ENCODE results near the gene TSFM. TPM values are rescaled to one million over a fixed set of nuclear protein-coding genes. Genes with fewer than 3 reads are reported as not detected.

Gene TSFM
- total and polyA plus RNA-seq, 4 donors: 17.1 to 40.0 (median 26.0) TPM

GRCh38 chr12:57749061-57749460 is 33.5 kb upstream of the TSFM start:
- H3K9me3 ChIP-seq (ENCODE audit: control insufficient read depth in 4 of 4, insufficient read depth in 3 of 4, low read length in 3 of 4): no peaks in the 10 kb centered on the region
- WGBS, 2 donors: 90 to 93% methylated on average over 5 of the region's 5 CpGs
- H3K27me3 ChIP-seq (ENCODE audit: control insufficient read depth in 3 of 3, insufficient read depth in 3 of 3, low read length in 2 of 3): no peaks in the 10 kb centered on the region
- H3K36me3 ChIP-seq (ENCODE audit: control insufficient read depth in 4 of 4, insufficient read depth in 4 of 4, low read length in 4 of 4): peaks cover 9 to 33% (median 24%) of the 10 kb centered on the region in 4 donors
- DNase-seq (no peak), ATAC-seq (ENCODE audit: insufficient read depth, low FRiP score) (no peak)
- no peak overlapping the region for H3K9ac ChIP-seq (ENCODE audit: insufficient read depth in 1 of 2, low read length in 2 of 2)
- H3K4me1 ChIP-seq (ENCODE audit: control insufficient read depth in 5 of 5, insufficient read depth in 5 of 5, low read length in 5 of 5): peaks cover 2 to 38% (median 13%) of the 10 kb centered on the region in 5 donors
- H3K4me3 ChIP-seq: no peak overlapping the region
- H3K27ac ChIP-seq (ENCODE audit: low read depth in 1 of 2, low read length in 1 of 2): no peak overlapping the region
- no peak for TF ChIP-seq CTCF (IDR thresholded peaks at IDR 0.05; ENCODE audit: control extremely low read depth, extremely low read depth)

- no peak for ATAC-seq (ENCODE audit: insufficient read depth, low FRiP score)
- H3K27ac ChIP-seq (ENCODE audit: low read depth in 1 of 2, low read length in 1 of 2): peak overlapping the region; percentile 82 to 95
- no peaks in the 10 kb centered on the region for H3K9me3 ChIP-seq (ENCODE audit: control insufficient read depth in 4 of 4, insufficient read depth in 3 of 4, low read length in 3 of 4)
- no peak for DNase-seq
- 87 to 92% methylated on average over 15 of the region's 15 CpGs for WGBS, 2 donors
- no peaks in the 10 kb centered on the region for H3K27me3 ChIP-seq (ENCODE audit: control insufficient read depth in 3 of 3, insufficient read depth in 3 of 3, low read length in 2 of 3)
- no peak for TF ChIP-seq CTCF (IDR thresholded peaks at IDR 0.05; ENCODE audit: control extremely low read depth, extremely low read depth)
- peaks cover 2 to 34% (median 9%) of the 10 kb centered on the region in 5 donors for H3K4me1 ChIP-seq (ENCODE audit: control insufficient read depth in 5 of 5, insufficient read depth in 5 of 5, low read length in 5 of 5)
- H3K9ac ChIP-seq (ENCODE audit: insufficient read depth in 1 of 2, low read length in 2 of 2): peak overlapping the region; percentile 91 to 96
- peaks cover 9 to 33% (median 24%) of the 10 kb centered on the region in 4 donors for H3K36me3 ChIP-seq (ENCODE audit: control insufficient read depth in 4 of 4, insufficient read depth in 4 of 4, low read length in 4 of 4)
- peak overlapping the region; percentile 62 for H3K4me3 ChIP-seq
Measured at GRCh38 chr12:57750561-57751431, 31.8 kb upstream of the TSFM start.

GRCh38 chr12:57751432-57751787 is 31.2 kb upstream of the TSFM start:
- Histone ChIP-seq H3K9me3 (ENCODE audit: control insufficient read depth in 4 of 4, insufficient read depth in 3 of 4, low read length in 3 of 4) (no peaks in the 10 kb centered on the region), H3K27ac (ENCODE audit: low read depth in 1 of 2, low read length in 1 of 2) (peak overlapping the region; percentile 82 to 95), H3K36me3 (ENCODE audit: control insufficient read depth in 4 of 4, insufficient read depth in 4 of 4, low read length in 4 of 4) (peaks cover 9 to 29% (median 24%) of the 10 kb centered on the region in 4 donors), H3K9ac (ENCODE audit: insufficient read depth in 1 of 2, low read length in 2 of 2) (peak overlapping the region; percentile 91 to 96), H3K27me3 (ENCODE audit: control insufficient read depth in 3 of 3, insufficient read depth in 3 of 3, low read length in 2 of 3) (no peaks in the 10 kb centered on the region), H3K4me3 (peak overlapping the region; percentile 62), H3K4me1 (ENCODE audit: control insufficient read depth in 5 of 5, insufficient read depth in 5 of 5, low read length in 5 of 5) (peaks cover 5 to 39% (median 13%) of the 10 kb centered on the region in 5 donors)
- WGBS, 2 donors: 11 to 16% methylated on average over 8 of the region's 8 CpGs
- ATAC-seq (ENCODE audit: insufficient read depth, low FRiP score) (no peak), DNase-seq (no peak)
- no peak for TF ChIP-seq CTCF (IDR thresholded peaks at IDR 0.05; ENCODE audit: control extremely low read depth, extremely low read depth)

All from lung (tissue), 12 donors.